H9 (cell line): Measurements from ENCODE around the gene MCU. TPM values are rescaled to one million over a fixed set of nuclear protein-coding genes. Genes with fewer than 3 reads are reported as not detected.

ENCODE experiments used
- DNase-seq: peaks from one replicate; pipeline ENCODE4 v3.0.0-alpha.2; 2017
- H2AFZ ChIP-seq: one replicate; pipeline ENCODE4 v1.6.1; 2013; ENCODE audit warnings: mild to moderate bottlenecking, low read length, control low read depth, moderate library complexity
- H2AK5ac ChIP-seq: 2 replicates; pipeline ENCODE4 v1.6.1; 2013; ENCODE audit warnings: low read length, control low read depth, mixed read lengths; ENCODE audit not compliant: insufficient read length
- H2BK120ac ChIP-seq: one replicate; pipeline ENCODE4 v1.6.1; 2013; ENCODE audit warnings: low read depth, mild to moderate bottlenecking, low read length, control low read depth, inconsistent platforms; ENCODE audit not compliant: poor library complexity, severe bottlenecking
- H2BK12ac ChIP-seq: 2 replicates; pipeline ENCODE4 v1.6.1; 2013; ENCODE audit warnings: low read length, control low read depth, mixed read lengths, low read depth; ENCODE audit not compliant: insufficient read length
- H2BK15ac ChIP-seq: 2 replicates; pipeline ENCODE4 v1.6.1; 2013; ENCODE audit warnings: low read depth, low read length, control low read depth
- H2BK20ac ChIP-seq: one replicate; pipeline ENCODE4 v1.6.1; 2013; ENCODE audit warnings: low read depth, mild to moderate bottlenecking, low read length, control low read depth, inconsistent platforms; ENCODE audit not compliant: poor library complexity, severe bottlenecking
- H2BK5ac ChIP-seq: 2 replicates; pipeline ENCODE4 v1.6.1; 2013; ENCODE audit warnings: low read length, control low read depth, mixed read lengths; ENCODE audit not compliant: insufficient read length
- H3K14ac ChIP-seq: 2 replicates; pipeline ENCODE4 v1.6.1; 2013; ENCODE audit warnings: low read length, control low read depth; ENCODE audit not compliant: insufficient read depth
- H3K18ac ChIP-seq: 2 replicates; pipeline ENCODE4 v1.6.1; 2013; ENCODE audit warnings: low read depth, mild to moderate bottlenecking, mixed read lengths, low read length, control low read depth; ENCODE audit not compliant: insufficient read length
- H3K23ac ChIP-seq: 2 replicates; pipeline ENCODE4 v1.6.1; 2013; ENCODE audit warnings: low read length, control low read depth, mixed read lengths, low read depth; ENCODE audit not compliant: insufficient read length
- H3K23me2 ChIP-seq: 2 replicates; pipeline ENCODE4 v1.6.1; 2013; ENCODE audit warnings: low read depth, mild to moderate bottlenecking, mixed read lengths, low read length, control low read depth; ENCODE audit not compliant: insufficient read length, poor library complexity, severe bottlenecking
- H3K27ac ChIP-seq: 2 replicates; pipeline ENCODE4 v1.5.1; 2013; ENCODE audit warnings: low read length, control low read depth, mixed read lengths, low read depth; ENCODE audit not compliant: insufficient read length
- H3K27me3 ChIP-seq: 2 replicates; pipeline ENCODE4 v1.6.1; 2013; ENCODE audit warnings: low read length, control low read depth, inconsistent platforms; ENCODE audit not compliant: insufficient read depth
- H3K4ac ChIP-seq: 2 replicates; pipeline ENCODE4 v1.6.1; 2013; ENCODE audit warnings: low read depth, mild to moderate bottlenecking, control low read depth, inconsistent platforms, low read length, moderate library complexity
- H3K4me1 ChIP-seq: 2 replicates; pipeline ENCODE4 v1.6.1; 2013; ENCODE audit warnings: low read length, control low read depth, inconsistent platforms; ENCODE audit not compliant: insufficient read depth
- H3K4me2 ChIP-seq: 2 replicates; pipeline ENCODE4 v1.6.1; 2013; ENCODE audit warnings: low read length, control low read depth, mixed read lengths; ENCODE audit not compliant: insufficient read length, insufficient read depth
- H3K56ac ChIP-seq: 2 replicates; pipeline ENCODE4 v1.6.1; 2013; ENCODE audit warnings: low read depth, mild to moderate bottlenecking, mixed read lengths, low read length, control low read depth; ENCODE audit not compliant: insufficient read length
- H3K79me1 ChIP-seq: 2 replicates; pipeline ENCODE4 v1.6.1; 2013; ENCODE audit warnings: low read depth, mild to moderate bottlenecking, moderate library complexity, low read length, control low read depth, inconsistent platforms; ENCODE audit not compliant: insufficient read depth, poor library complexity, severe bottlenecking
- H3K79me2 ChIP-seq: 2 replicates; pipeline ENCODE4 v1.6.1; 2013; ENCODE audit warnings: low read length, control low read depth, inconsistent platforms; ENCODE audit not compliant: insufficient read depth
- H3K9ac ChIP-seq: 2 replicates; pipeline ENCODE4 v1.6.1; 2013; ENCODE audit warnings: low read length, control low read depth, mixed read lengths; ENCODE audit not compliant: insufficient read length; ENCODE audit errors: extremely low read depth
- H3K9me3 ChIP-seq: one replicate; pipeline ENCODE4 v1.6.1; 2013; ENCODE audit warnings: low read depth, low read length, inconsistent platforms; ENCODE audit not compliant: control insufficient read depth
- H3T11ph ChIP-seq: one replicate; pipeline ENCODE4 v1.6.1; 2013; ENCODE audit warnings: mild to moderate bottlenecking, low read length, control low read depth, inconsistent platforms
- H4K20me1 ChIP-seq: one replicate; pipeline ENCODE4 v1.6.1; 2013; ENCODE audit not compliant: control insufficient read depth, insufficient read length, insufficient read depth
- H4K5ac ChIP-seq: 2 replicates; pipeline ENCODE4 v1.6.1; 2013; ENCODE audit warnings: low read depth, mild to moderate bottlenecking, mixed read lengths, low read length, control low read depth; ENCODE audit not compliant: insufficient read length
- H4K8ac ChIP-seq: replicated peaks from 2 replicates; pipeline ENCODE4 v1.6.1; 2013; ENCODE audit warnings: low read length, control low read depth, mixed read lengths, low read depth; ENCODE audit not compliant: insufficient read length
- H4K91ac ChIP-seq: 2 replicates; pipeline ENCODE4 v1.6.1; 2013; ENCODE audit warnings: low read depth, mild to moderate bottlenecking, moderate library complexity, mixed read lengths, low read length, control low read depth; ENCODE audit not compliant: insufficient read length
- H3K27ac Mint-ChIP-seq, 3 experiments: 2 replicates in 2 of 3; 3 replicates in 1 of 3; pipeline ENCODE4 v1.8.0; 2020 to 2021; ENCODE audit warnings: mixed read lengths in 3 of 3, mild to moderate bottlenecking in 1 of 3, moderate library complexity in 1 of 3
- H3K27me3 Mint-ChIP-seq: 2 replicates; pipeline ENCODE4 v1.8.0; 2021; ENCODE audit warnings: low read depth, mild to moderate bottlenecking, moderate library complexity, mixed read lengths
- H3K36me3 Mint-ChIP-seq, 3 experiments: 2 replicates in 2 of 3; 3 replicates in 1 of 3; pipeline ENCODE4 v1.8.0; 2020 to 2021; ENCODE audit warnings: low read depth in 3 of 3, mixed read lengths in 3 of 3; ENCODE audit not compliant: insufficient read depth in 1 of 3
- H3K4me1 Mint-ChIP-seq, 2 experiments: 2 replicates each; pipeline ENCODE4 v1.8.0; 2020; ENCODE audit warnings: mixed read lengths in 2 of 2
- H3K4me3 Mint-ChIP-seq, 2 experiments: 2 replicates in 1 of 2; 3 replicates in 1 of 2; pipeline ENCODE4 v1.8.0; 2020 to 2021; ENCODE audit warnings: mild to moderate bottlenecking in 2 of 2, mixed read lengths in 2 of 2, moderate library complexity in 1 of 2
- H3K9me3 Mint-ChIP-seq, 2 experiments: 2 replicates in 1 of 2; 3 replicates in 1 of 2; pipeline ENCODE4 v1.8.0; 2020; ENCODE audit warnings: mild to moderate bottlenecking in 2 of 2, mixed read lengths in 2 of 2, moderate library complexity in 1 of 2
- CTCF ChIP-seq: fragments of 200-600 bp; sonication (generic); conservative IDR thresholded peaks from 3 replicates; pipeline ENCODE4 v1.8.0; 2021; ENCODE audit warnings: antibody characterized with exemption, mild to moderate bottlenecking
- WGBS: extraction: QIAGEN DNeasy Blood & Tissue Kit; methylation state at CpG from one replicate; pipeline ENCODE4 v1.1.7; 2013; ENCODE audit warnings: missing lambda C conversion rate, low lambda C conversion rate, mixed read lengths; ENCODE audit not compliant: insufficient read length; ENCODE audit errors: extremely low coverage; 5-methylcytosine and 5-hydroxymethylcytosine counted together
- total RNA-seq: library from RNA; stranded (reverse); gene quantifications from 2 replicates; pipeline ENCODE4 v1.2.1, GENCODE V29; 2021

MCU gene
- total RNA-seq, 1 experiment from 2014 or later: 36.6 TPM

GRCh38 chr10:72830625-72831024 lies 138.7 kb downstream of the MCU start:
- H3K4me1 ChIP-seq: peaks cover 3% of the 10 kb centered on the region; the same call in 1 of the 2 replicates
- no peaks in the 10 kb centered on the region for H3K23me2 ChIP-seq
- H3K4me1 Mint-ChIP-seq: peaks cover 23 to 30% of the 10 kb centered on the region in 2 experiments
- H3K18ac ChIP-seq: no peak overlapping the region
- H4K91ac ChIP-seq: no peak overlapping the region
- no peak overlapping the region for H2BK120ac ChIP-seq
- no peak overlapping the region for H3K4me2 ChIP-seq
- no peak overlapping the region for H2AK5ac ChIP-seq
- no peak overlapping the region for H3K14ac ChIP-seq
- H3K9ac ChIP-seq: no peak overlapping the region
- H3K56ac ChIP-seq: no peak overlapping the region
- H3K36me3 Mint-ChIP-seq: no peaks in the 10 kb centered on the region
- no peaks in the 10 kb centered on the region for H4K20me1 ChIP-seq
- peak overlapping the region in 1 of 3 experiments; percentile 29; a peak in 1 of 7 replicates for H3K27ac Mint-ChIP-seq
- no peaks in the 10 kb centered on the region for H3K27me3 ChIP-seq
- H2AFZ ChIP-seq: no peak overlapping the region
- H2BK20ac ChIP-seq: no peak overlapping the region
- no peaks in the 10 kb centered on the region; the same call in 1 of the 2 replicates for H3K79me2 ChIP-seq
- H2BK15ac ChIP-seq: no peak overlapping the region
- no peaks in the 10 kb centered on the region for H3K9me3 ChIP-seq
- no peak overlapping the region for H2BK12ac ChIP-seq
- no peaks in the 10 kb centered on the region for H3K27me3 Mint-ChIP-seq
- DNase-seq: no peak
- H3K4ac ChIP-seq: no peak overlapping the region
- H4K8ac ChIP-seq: no peak overlapping the region
- no CpG with 5 or more reads among the region's 2 CpGs for WGBS
- H3K9me3 Mint-ChIP-seq: no peaks in the 10 kb centered on the region
- H3K4me3 Mint-ChIP-seq: no peak overlapping the region
- no peak overlapping the region for H3K27ac ChIP-seq
- no peak overlapping the region for H4K5ac ChIP-seq
- no peak overlapping the region for H3T11ph ChIP-seq
- H3K79me1 ChIP-seq: peaks cover 2% of the 10 kb centered on the region
- H3K23ac ChIP-seq: no peak overlapping the region
- no peak overlapping the region for H2BK5ac ChIP-seq
- TF ChIP-seq CTCF: no peak
